Prostate gland (tissue), 2 donors: Measurements from ENCODE around the gene SPRY2.

Source experiments
- POLR2A ChIP-seq: fragments of 450-650 bp; IDR thresholded peaks from one replicate; pipeline ENCODE4 v1.6.1; 2016; ENCODE audit warnings: antibody characterized with exemption, mild to moderate bottlenecking
- POLR2AphosphoS5 ChIP-seq: sonication (generic); formaldehyde crosslinking; IDR thresholded peaks from one replicate; pipeline ENCODE4 v1.6.1; 2017; ENCODE audit warnings: antibody characterized with exemption
- TF ChIP-seq, protein P1 (sequence below), 4 experiments: fragments of 200-600 bp in 2 of 4; fragments of 450-650 bp in 2 of 4; sonication (generic) in 2 of 4; IDR thresholded peaks; 1 replicate in 3 of 4; 2 replicates in 1 of 4; pipeline ENCODE4 v1.5.1; 2016 to 2019; ENCODE audit warnings: antibody characterized with exemption in 4 of 4, mild to moderate bottlenecking in 2 of 4, moderate library complexity in 2 of 4

- TF ChIP-seq, protein P1, sequence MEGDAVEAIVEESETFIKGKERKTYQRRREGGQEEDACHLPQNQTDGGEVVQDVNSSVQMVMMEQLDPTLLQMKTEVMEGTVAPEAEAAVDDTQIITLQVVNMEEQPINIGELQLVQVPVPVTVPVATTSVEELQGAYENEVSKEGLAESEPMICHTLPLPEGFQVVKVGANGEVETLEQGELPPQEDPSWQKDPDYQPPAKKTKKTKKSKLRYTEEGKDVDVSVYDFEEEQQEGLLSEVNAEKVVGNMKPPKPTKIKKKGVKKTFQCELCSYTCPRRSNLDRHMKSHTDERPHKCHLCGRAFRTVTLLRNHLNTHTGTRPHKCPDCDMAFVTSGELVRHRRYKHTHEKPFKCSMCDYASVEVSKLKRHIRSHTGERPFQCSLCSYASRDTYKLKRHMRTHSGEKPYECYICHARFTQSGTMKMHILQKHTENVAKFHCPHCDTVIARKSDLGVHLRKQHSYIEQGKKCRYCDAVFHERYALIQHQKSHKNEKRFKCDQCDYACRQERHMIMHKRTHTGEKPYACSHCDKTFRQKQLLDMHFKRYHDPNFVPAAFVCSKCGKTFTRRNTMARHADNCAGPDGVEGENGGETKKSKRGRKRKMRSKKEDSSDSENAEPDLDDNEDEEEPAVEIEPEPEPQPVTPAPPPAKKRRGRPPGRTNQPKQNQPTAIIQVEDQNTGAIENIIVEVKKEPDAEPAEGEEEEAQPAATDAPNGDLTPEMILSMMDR (IDR thresholded peaks at IDR 0.05), result no peak
- no peak for TF ChIP-seq POLR2A
- TF ChIP-seq POLR2AphosphoS5, result no peak
Observed at GRCh38 chr13:80386592-80386991, 45.7 kb upstream of the SPRY2 start.
